ENCODE results near the gene TFEB. TPM values are rescaled to one million over a fixed set of nuclear protein-coding genes. Genes with fewer than 3 reads are reported as not detected.
A peak's percentile ranks its signal among the peaks of the same experiment; 100 is the strongest.

The TFEB gene
- total and polyA plus RNA-seq, 4 donors: 1.1 to 6.2 (median 3.8) TPM

- no peak for TF ChIP-seq ATF3 (IDR thresholded peaks at IDR 0.05)
- no peak for TF ChIP-seq CTCF (IDR thresholded peaks at IDR 0.05; ENCODE audit: low read depth, low read length, missing input control)
- no peak for TF ChIP-seq GABPA (IDR thresholded peaks at IDR 0.05 in 1 of 2, conservative IDR thresholded peaks at IDR 0.05 in 1 of 2)
- no peak for TF ChIP-seq SP1 (IDR thresholded peaks at IDR 0.05)
- TF ChIP-seq TAF1 (conservative IDR thresholded peaks at IDR 0.05): no peak
- no peak for TF ChIP-seq RAD21 (IDR thresholded peaks at IDR 0.05)
- no peak for TF ChIP-seq JUND (IDR thresholded peaks at IDR 0.05)
- TF ChIP-seq HNF4A (conservative IDR thresholded peaks at IDR 0.05): no peak
- no peak for TF ChIP-seq YY1 (IDR thresholded peaks at IDR 0.05)
- no peak for TF ChIP-seq EGR1 (IDR thresholded peaks at IDR 0.05; ENCODE audit: low read depth in 2 of 2)
- no peak for TF ChIP-seq NR2F2 (IDR thresholded peaks at IDR 0.05)
- TF ChIP-seq ZBTB33 (IDR thresholded peaks at IDR 0.05): no peak
- TF ChIP-seq FOXA1 (IDR thresholded peaks at IDR 0.05): no peak
- Histone ChIP-seq H3K4me3 (ENCODE audit: low read depth in 1 of 3, low read length in 3 of 3) (peak overlapping the region in 2 of 3 donors; percentile 29 to 43), H3K9me3 (ENCODE audit: control insufficient read depth in 4 of 4, low read length in 3 of 4) (no peaks in the 10 kb centered on the region), H3K27me3 (ENCODE audit: control insufficient read depth in 4 of 4, insufficient read depth in 4 of 4, low read length in 3 of 4) (no peaks in the 10 kb centered on the region), H3K36me3 (ENCODE audit: control insufficient read depth in 4 of 4, insufficient read depth in 3 of 4, low read depth in 1 of 4, low read length in 3 of 4) (peaks cover 0 to 15% (median 2%) of the 10 kb centered on the region in 4 donors), H3K4me1 (ENCODE audit: control insufficient read depth in 4 of 4, insufficient read depth in 4 of 4, low read length in 3 of 4) (peaks cover 1 to 17% (median 8%) of the 10 kb centered on the region in 4 donors), H3K9ac (ENCODE audit: low read depth in 1 of 2, low read length in 2 of 2) (no peak overlapping the region), H3K27ac (ENCODE audit: low read depth in 1 of 2, low read length in 2 of 2) (no peak overlapping the region)
- no peak for DNase-seq (ENCODE audit: low spot score)
- WGBS: 47% methylated on average over 31 of the region's 31 CpGs
Observed at GRCh38 chr6:41682497-41683272, 52.7 kb downstream of the TFEB start.

- 7% methylated on average over 9 of the region's 9 CpGs for WGBS
- no peaks in the 10 kb centered on the region for H3K9me3 ChIP-seq (ENCODE audit: control insufficient read depth in 4 of 4, low read length in 3 of 4)
- H3K4me1 ChIP-seq (ENCODE audit: control insufficient read depth in 4 of 4, insufficient read depth in 4 of 4, low read length in 3 of 4): peaks cover 1 to 17% (median 8%) of the 10 kb centered on the region in 4 donors
- no peak overlapping the region for H3K27ac ChIP-seq (ENCODE audit: low read depth in 1 of 2, low read length in 2 of 2)
- DNase-seq (ENCODE audit: low spot score): peak; percentile 82
- peaks cover 0 to 10% (median 2%) of the 10 kb centered on the region in 4 donors for H3K36me3 ChIP-seq (ENCODE audit: control insufficient read depth in 4 of 4, insufficient read depth in 3 of 4, low read depth in 1 of 4, low read length in 3 of 4)
- H3K9ac ChIP-seq (ENCODE audit: low read depth in 1 of 2, low read length in 2 of 2): no peak overlapping the region
- no peak overlapping the region for H3K4me3 ChIP-seq (ENCODE audit: low read depth in 1 of 3, low read length in 3 of 3)
- TF ChIP-seq CTCF (IDR thresholded peaks at IDR 0.05; ENCODE audit: low read depth, low read length, missing input control) (peak; percentile 92), RAD21 (IDR thresholded peaks at IDR 0.05) (peak; percentile 95 to 96), ZBTB33 (IDR thresholded peaks at IDR 0.05) (no peak), YY1 (IDR thresholded peaks at IDR 0.05) (no peak), HNF4G (IDR thresholded peaks at IDR 0.05) (peak; percentile 16), EGR1 (IDR thresholded peaks at IDR 0.05; ENCODE audit: low read depth in 2 of 2) (no peak), REST (IDR thresholded peaks at IDR 0.05) (no peak), FOXA1 (IDR thresholded peaks at IDR 0.05) (no peak), HNF4A (conservative IDR thresholded peaks at IDR 0.05) (peak; percentile 7 to 19), TAF1 (conservative IDR thresholded peaks at IDR 0.05) (no peak)
- H3K27me3 ChIP-seq (ENCODE audit: control insufficient read depth in 4 of 4, insufficient read depth in 4 of 4, low read length in 3 of 4): no peaks in the 10 kb centered on the region
Observed at GRCh38 chr6:41682056-41682477, 53.3 kb downstream of the TFEB start.

All from liver (tissue), 9 donors.